MG63 (cell line): Measurements from ENCODE around the gene NGFR. TPM values are rescaled to one million over a fixed set of nuclear protein-coding genes. Genes with fewer than 3 reads are reported as not detected.

Experiments
- DNase-seq: peaks from one replicate; pipeline ENCODE4 v3.0.0-alpha.2; 2020
- H3K27me3 ChIP-seq: fragments of 250-450 bp; sonication (Bioruptor Pico); 2 replicates; pipeline ENCODE4 v1.5.1; 2020; ENCODE audit warnings: mild to moderate bottlenecking, moderate library complexity
- H3K36me3 ChIP-seq: fragments of 250-450 bp; sonication (Bioruptor Pico); 2 replicates; pipeline ENCODE4 v1.5.1; 2020; ENCODE audit warnings: mild to moderate bottlenecking, moderate library complexity
- H3K4me3 ChIP-seq: fragments of 250-450 bp; sonication (Bioruptor Pico); 2 replicates; pipeline ENCODE4 v1.5.1; 2020; ENCODE audit warnings: mild to moderate bottlenecking, moderate library complexity
- H3K9me3 ChIP-seq: fragments of 250-450 bp; sonication (Bioruptor Pico); 2 replicates; pipeline ENCODE4 v1.5.1; 2020; ENCODE audit warnings: mild to moderate bottlenecking, moderate library complexity
- total RNA-seq: library from RNA; depleted of rRNA; stranded (reverse); fragments of >200 nt; shearing (Covaris generic); gene quantifications from 2 replicates; pipeline ENCODE4 v1.2.3, GENCODE V29; 2014; ENCODE audit warnings: low replicate concordance

NGFR gene
- total RNA-seq, 1 experiment from 2014 or later: 3.4 TPM

DNA sequence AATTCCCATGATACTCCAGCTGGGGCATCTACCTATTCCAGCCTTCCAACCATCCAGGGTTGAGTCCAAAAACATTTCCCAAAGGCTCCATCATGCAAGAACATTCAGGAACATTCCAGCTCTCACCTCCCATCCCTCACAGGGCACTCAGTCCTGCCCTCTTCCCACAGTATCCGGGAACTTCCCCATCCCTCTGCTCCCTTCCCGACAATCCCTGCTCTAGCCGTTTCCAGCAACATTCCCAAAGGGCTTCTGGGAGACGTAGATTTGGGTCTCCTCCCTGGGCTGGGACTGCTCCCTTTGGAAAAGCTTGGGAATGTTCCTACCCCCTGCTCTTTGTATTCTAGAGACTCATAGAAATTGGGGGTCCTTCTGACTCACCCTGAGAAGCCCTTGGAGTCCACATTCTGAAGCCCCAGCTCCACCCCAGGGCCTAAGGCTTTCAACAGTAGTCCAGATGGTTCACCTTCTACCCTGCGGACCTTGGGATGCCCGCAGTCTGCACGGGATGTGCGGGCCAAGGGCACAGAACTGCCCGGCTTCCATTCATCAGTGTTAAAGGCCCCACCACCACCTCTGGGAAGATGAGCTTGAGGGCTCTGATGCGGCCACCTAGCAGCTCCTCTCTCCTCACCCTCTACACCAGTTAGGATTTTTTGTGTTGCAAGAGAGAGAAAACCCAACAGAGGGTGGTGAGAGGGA, 25.4 kb downstream of the NGFR start:
- DNase-seq: no peak
- H3K4me3 ChIP-seq: no peak overlapping the region
- H3K36me3 ChIP-seq: no peaks in the 10 kb centered on the region
- no peaks in the 10 kb centered on the region for H3K27me3 ChIP-seq
- H3K9me3 ChIP-seq: no peaks in the 10 kb centered on the region

DNA sequence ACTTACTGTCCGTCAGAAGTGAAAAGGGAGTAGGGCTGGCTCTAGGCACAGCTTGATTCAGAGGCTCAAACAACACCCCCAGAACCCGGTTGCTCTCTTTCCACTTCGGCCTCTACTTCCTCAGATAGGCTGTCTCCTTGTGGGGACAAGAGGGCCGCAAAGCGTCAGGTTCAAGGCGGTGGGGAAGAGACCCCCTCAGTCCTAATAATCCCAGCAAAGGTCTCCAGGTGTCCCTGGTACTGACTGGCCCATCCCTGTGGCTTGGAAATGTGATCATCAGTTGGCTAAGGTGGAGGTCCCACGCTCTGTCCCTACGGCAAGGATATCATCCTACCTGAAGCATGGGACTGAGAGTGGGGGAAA, 26.0 kb downstream of the NGFR start:
- no peaks in the 10 kb centered on the region for H3K27me3 ChIP-seq
- no peak for DNase-seq
- H3K4me3 ChIP-seq: no peak overlapping the region
- H3K36me3 ChIP-seq: no peaks in the 10 kb centered on the region
- no peaks in the 10 kb centered on the region for H3K9me3 ChIP-seq

DNA sequence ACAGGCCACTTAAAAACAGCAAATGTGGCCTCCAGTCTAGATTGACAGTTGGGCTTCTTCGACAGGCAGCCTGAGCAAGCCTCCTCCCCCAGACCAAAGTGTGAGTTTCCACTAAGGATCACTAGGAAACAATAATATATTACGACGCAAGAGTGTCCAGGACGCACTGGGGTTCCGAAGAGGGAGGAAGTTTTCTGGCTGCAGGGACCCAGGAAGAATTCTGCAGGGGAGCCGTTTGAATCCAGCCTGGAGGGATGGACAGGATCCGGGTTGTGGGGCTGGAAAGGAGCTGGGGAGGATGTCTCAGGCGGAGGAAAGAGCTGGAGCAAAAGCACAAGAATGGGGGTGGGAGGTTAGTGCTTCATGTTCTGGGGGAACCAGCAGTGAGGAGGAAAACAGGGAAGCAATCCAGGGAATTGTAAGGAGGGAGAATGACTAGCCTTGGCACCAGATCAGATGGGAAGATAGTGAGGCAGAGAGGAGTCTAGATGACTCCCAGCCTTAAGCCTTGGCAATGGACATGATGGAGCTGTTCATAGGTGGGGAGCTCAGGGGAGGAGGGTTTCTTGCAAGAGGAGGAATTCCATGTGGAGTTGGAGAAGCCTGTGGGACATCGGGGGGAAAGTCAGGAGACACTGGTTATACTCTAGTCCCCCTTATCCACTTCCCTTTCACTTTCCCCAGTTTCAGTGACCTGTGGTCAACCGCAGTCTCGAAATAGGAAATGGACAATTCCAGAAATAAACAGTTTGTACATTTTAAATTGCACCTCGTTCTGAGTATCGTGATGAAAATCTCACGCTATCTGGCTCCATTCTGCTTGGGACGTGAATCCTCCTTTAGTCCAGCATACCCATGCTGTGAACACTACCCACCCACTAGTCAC, 26.6 kb downstream of the NGFR start:
- H3K36me3 ChIP-seq: no peaks in the 10 kb centered on the region
- no peaks in the 10 kb centered on the region for H3K27me3 ChIP-seq
- peak; percentile 53 for DNase-seq
- H3K9me3 ChIP-seq: no peaks in the 10 kb centered on the region
- no peak overlapping the region for H3K4me3 ChIP-seq

DNA sequence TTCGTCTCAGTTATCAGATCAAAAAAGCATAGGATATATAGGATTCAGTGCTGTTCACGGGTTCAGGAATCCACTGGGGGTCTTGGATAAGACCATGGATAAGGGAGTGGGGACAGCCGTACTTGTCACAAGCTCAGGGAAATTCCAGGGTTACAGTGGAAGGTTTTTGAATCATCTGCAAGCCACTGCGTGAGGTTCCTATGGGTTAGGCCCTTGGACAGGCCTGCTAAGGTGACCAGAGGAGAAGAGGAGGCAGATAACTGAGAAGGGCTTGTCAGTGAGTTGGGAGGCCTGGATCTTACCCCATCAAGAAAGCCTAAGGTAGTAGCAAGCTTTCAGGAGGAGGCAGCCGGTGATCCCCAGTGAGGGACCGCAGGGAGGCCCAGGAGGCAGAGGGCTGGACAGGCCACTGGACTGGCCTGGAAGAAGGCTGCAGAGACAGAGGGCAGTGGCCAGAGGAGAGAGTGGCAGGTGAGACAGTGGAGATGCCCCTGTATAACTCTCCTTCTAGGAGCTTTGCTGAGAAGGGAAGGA, 27.3 kb downstream of the NGFR start:
- no peaks in the 10 kb centered on the region for H3K36me3 ChIP-seq
- H3K27me3 ChIP-seq: no peaks in the 10 kb centered on the region
- H3K4me3 ChIP-seq: no peak overlapping the region
- no peaks in the 10 kb centered on the region for H3K9me3 ChIP-seq
- no peak for DNase-seq

DNA sequence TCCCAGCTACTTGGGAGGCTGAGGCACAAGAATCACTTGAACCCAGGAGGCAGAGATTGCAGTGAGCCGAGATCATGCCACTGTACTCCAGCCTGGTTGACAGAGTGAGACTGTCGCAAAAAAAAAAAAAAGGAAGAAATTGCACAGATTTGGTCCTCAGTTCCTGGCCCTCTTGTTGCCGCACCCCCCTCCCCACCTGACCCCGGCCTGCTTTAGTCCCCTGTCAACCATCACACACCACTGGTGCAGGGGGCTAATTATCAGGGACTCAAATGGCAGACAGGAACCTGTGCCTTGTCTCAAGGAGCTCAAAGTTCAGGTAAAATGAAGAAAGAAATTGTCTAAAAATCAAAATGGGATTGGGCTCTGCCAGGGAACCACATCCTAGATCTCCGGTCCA, 28.1 kb downstream of the NGFR start:
- DNase-seq: no peak
- Histone ChIP-seq H3K4me3 (no peak overlapping the region), H3K36me3 (no peaks in the 10 kb centered on the region), H3K9me3 (no peaks in the 10 kb centered on the region), H3K27me3 (no peaks in the 10 kb centered on the region)

DNA sequence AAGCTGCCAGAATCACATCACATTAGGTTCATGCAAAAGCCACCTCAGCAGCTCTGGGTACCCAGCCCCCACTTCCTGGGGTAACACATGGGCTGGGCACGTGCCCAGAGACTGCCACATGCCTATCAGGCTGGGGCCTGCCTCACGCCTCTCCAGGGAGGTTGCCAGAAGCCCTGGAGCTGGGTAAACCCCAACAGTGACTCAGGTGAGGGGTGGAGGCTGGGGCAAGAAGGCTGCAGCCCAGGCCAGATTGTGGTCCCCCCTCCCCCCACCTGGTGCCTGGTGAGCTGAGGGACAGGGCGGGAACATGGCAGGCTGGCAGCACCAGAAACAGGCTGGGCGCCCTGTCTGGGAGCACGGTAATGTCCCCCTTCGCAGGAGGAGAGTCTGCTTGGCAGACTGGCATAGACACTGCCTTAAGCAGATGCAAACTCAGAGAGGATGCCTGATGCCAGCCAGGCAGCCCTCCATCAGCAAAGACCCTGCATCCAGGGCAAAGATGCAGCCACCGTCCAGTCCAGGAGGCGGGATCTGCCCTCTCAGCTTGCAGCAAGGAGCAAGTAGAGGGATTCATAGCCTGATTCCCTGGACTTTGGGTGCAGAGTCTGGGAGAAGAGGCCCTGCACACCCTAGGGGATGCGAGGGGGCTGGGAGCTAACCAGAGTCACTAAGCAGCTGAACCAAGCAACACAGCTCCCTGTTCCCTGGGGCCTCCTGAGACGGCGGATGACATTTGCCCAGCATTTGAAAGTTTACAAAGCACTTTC, 28.8 kb downstream of the NGFR start:
- DNase-seq: peak; percentile 68
- H3K36me3 ChIP-seq: no peaks in the 10 kb centered on the region
- H3K27me3 ChIP-seq: no peaks in the 10 kb centered on the region
- no peaks in the 10 kb centered on the region for H3K9me3 ChIP-seq
- H3K4me3 ChIP-seq: no peak overlapping the region

DNA sequence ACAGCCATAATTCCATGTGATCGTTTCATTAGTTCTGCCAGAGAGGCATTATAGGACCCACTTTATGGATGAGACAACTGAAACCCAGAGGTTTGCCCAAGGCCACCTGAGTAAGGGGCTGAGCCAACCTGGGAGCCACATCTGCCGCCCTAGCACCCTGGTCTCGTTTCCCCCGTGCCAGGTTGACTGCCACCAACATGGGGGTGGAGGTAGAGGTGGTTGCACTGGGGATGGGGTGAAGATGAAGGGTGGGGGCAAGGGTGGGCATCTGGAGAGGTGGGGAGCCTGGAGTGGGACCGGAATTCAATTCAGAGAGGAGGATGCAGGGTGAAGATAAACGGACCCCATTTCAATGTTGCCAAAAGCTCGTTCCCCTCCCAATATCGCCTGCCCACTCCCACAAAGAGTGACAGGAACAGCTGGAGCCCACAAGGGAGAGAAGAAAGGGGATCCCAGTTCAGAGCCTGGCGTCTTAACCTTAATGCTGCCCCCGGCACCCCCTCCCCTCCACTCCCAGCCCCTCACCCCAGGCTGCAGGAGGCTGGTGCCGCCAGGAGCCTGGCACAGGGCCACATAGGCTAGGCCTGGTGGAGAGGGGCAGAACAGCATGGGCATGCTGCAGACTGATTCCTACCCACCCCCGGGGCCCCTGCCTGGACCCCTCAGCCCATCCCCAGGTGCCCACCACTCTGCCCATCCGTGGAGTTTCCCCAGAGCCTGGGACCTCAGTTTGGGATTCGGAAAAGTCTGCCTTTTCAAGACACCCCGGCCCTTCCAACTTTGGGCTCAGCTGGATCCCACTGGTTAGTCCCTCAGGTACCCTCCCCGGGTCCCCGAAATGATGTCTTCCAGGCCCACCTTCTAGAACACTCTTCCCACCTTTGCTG, 29.6 kb downstream of the NGFR start:
- no peaks in the 10 kb centered on the region for H3K36me3 ChIP-seq
- H3K27me3 ChIP-seq: no peaks in the 10 kb centered on the region
- no peaks in the 10 kb centered on the region for H3K9me3 ChIP-seq
- no peak for DNase-seq
- H3K4me3 ChIP-seq: no peak overlapping the region

DNA sequence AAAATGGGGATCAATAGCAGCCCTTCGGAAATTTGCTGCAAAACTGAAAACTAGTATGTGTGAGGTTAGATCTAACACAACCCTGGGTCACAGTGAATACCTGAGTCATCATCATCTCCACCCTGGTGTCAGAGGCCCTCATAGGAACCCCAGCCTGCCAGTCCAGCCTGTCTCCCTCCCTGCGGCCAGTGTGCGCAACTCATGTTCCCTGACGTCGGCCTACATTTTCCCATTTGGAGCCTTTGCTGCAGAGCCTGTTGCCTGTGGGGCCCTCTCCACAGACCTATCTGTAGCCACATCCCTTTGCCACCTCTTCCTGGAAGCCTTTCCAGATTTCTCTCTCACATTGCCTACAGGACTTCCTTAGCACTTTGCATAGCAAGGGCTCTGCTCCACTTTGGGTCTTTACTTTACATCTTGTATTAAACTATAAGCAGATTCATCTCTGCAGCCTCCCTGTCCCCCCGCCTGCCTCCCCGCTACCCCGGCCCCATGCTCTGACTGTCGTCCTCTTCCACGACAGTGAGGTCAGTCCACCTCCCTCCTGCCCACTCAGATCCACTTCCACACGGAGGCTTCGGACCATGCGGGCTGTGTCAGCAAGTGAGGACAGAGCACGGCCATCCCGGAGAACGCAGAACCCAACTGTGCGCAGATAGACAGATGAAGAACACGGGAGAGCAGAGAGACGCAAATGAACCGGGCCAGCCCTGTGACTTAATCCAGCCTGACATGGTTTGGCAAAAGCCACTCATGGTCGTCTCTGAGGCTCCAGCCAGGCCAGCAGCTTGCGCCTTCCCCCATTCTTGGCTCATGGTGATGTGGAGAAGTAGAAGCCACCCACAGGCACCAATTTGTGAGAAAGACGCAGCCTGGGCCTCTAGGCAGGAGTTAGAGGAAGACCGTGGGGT, 31.0 kb downstream of the NGFR start:
- DNase-seq: no peak
- Histone ChIP-seq H3K27me3 (no peaks in the 10 kb centered on the region), H3K4me3 (no peak overlapping the region), H3K9me3 (no peaks in the 10 kb centered on the region), H3K36me3 (no peaks in the 10 kb centered on the region)

DNA sequence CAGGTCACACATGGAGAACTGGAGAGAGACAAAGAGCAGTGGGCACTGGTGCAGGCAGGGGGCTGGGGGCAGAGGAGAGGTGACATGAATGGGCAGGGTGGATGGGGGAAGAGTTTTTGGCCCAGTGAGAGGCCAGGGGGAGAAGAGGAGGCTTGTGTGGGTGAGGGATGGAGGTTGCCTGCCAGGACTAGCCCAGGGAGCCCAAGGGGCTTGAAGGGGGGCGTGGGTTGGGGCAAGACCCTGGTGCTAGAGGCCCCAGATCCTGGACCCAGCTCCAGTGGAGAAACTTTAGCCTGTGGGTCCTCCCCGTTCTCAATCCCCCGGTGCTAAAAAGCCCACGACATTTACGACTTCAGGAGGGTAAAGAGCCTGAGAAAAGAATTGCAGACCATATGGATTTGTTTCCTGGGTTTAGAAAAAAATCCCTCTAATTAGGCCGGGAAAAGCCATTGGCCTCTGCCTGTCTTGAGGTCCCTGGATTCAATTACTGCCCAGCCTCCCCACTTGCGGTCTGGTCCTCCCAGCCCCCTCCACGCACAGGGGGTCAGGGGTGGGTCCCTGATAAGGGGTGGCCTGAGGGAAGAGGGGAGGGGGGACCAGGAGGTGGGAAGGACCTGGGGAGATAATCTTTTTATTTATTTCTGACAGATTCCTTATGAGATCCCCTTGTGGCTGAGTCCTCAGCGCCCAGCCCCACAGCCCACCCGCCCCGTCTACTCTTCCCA, 33.0 kb downstream of the NGFR start:
- no peaks in the 10 kb centered on the region for H3K9me3 ChIP-seq
- H3K36me3 ChIP-seq: no peaks in the 10 kb centered on the region
- H3K27me3 ChIP-seq: peaks cover 5% of the 10 kb centered on the region; the same call in 1 of the 2 replicates

DNA sequence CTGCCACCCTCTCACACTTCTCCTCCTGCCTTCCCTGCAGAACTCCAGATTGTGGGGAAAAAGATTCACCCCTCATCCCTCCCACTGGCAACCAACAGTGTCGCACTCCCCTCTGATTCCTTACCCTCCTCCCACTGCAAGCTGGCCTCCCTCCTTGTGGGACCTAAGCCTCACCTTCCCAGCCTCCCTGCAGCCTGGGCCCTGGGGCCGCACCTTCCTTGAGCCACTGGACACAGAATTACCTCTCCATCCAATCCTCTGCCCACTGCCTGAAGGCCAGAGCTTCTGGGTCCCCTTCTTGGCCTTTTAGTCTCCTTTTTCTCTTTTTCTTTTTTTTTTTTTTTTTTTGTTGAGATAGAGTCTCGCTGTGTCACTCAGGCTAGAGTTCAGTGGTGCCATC, 33.9 kb downstream of the NGFR start:
- peaks cover 12% of the 10 kb centered on the region; the same call in 1 of the 2 replicates for H3K27me3 ChIP-seq
- no peaks in the 10 kb centered on the region for H3K9me3 ChIP-seq
- H3K4me3 ChIP-seq: no peak overlapping the region
- DNase-seq: no peak
- no peaks in the 10 kb centered on the region for H3K36me3 ChIP-seq

More for the DNA sequence above, 33.0 kb downstream of the NGFR start:
- no peak for DNase-seq
- H3K4me3 ChIP-seq: no peak overlapping the region

DNA sequence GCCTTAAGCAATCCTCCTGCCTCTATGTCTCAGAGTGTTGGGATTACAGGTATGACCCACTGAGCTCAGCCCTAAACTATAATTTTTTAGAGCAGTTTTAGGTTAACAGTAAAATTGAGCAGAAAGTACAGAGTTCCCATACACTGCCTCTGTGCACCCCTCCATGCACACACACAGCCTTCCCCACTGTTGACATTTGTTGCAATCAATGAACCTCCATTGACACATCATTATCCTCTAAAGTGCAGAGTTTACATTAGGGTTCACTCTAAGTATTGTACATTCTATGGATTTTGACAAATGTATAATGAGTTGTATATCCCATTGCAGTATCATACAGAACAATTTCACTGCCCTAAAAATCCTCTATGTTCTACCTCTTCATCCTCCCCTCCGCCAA, 35.0 kb downstream of the NGFR start:
- Histone ChIP-seq H3K9me3 (no peaks in the 10 kb centered on the region), H3K4me3 (no peak overlapping the region), H3K27me3 (peaks cover 15% of the 10 kb centered on the region; the same call in 1 of the 2 replicates), H3K36me3 (no peaks in the 10 kb centered on the region)
- no peak for DNase-seq

DNA sequence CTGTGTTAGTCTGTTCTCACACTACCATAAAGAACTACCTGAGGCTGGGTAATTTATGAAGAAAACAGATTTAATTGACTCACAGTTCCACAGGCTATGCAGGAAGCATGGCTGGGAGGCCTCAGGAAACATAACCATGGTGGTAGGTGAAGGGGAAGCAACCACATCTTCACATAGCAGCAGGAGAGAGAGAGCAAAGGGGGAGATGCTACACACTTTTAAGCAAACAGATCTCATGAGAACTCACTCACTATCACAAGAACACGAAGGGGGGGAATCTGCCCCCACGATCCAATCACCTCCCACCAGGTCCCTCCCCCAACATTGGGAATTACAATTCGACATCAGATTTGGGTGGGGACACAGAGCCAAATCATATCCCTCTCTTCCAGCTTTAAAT, 48.8 kb downstream of the NGFR start:
- no peak for DNase-seq
- Histone ChIP-seq H3K9me3 (peaks cover 8% of the 10 kb centered on the region), H3K36me3 (no peaks in the 10 kb centered on the region), H3K4me3 (no peak overlapping the region), H3K27me3 (no peaks in the 10 kb centered on the region)

DNA sequence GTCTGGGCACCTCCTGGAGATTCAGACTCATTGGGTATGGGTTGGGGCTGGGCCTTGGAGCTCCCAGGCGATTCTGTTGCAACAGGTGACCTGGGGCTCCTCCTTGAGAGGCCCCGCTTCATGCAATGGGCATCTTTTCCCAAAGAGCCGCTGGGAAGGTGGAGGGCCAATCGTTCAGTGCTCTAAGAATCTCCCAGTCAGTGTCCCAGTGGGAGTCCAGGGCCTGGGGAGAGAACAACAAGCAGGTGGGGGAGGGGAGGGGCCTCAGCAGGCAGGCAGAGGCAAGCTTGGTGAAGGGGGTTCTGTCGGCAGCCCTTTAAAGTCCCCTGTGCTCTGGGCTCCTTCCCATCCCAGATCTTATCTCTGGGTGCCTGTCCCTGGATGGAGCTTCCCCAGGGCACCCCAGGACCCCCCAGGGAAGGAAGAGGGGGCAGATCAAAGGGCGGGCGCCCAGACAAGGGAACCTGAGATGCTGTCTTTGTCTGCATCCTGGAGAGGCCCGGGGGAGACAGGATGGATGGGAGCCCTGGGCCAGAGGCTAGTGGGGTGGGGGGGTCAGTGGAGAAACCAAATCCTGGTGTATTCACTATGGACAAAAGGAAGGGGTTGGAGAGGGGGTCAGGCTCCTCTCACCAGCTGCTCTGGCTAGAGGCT, 50.0 kb downstream of the NGFR start:
- no peak overlapping the region for H3K4me3 ChIP-seq
- H3K27me3 ChIP-seq: no peaks in the 10 kb centered on the region
- H3K36me3 ChIP-seq: no peaks in the 10 kb centered on the region
- peaks cover 8% of the 10 kb centered on the region for H3K9me3 ChIP-seq
- no peak for DNase-seq

DNA sequence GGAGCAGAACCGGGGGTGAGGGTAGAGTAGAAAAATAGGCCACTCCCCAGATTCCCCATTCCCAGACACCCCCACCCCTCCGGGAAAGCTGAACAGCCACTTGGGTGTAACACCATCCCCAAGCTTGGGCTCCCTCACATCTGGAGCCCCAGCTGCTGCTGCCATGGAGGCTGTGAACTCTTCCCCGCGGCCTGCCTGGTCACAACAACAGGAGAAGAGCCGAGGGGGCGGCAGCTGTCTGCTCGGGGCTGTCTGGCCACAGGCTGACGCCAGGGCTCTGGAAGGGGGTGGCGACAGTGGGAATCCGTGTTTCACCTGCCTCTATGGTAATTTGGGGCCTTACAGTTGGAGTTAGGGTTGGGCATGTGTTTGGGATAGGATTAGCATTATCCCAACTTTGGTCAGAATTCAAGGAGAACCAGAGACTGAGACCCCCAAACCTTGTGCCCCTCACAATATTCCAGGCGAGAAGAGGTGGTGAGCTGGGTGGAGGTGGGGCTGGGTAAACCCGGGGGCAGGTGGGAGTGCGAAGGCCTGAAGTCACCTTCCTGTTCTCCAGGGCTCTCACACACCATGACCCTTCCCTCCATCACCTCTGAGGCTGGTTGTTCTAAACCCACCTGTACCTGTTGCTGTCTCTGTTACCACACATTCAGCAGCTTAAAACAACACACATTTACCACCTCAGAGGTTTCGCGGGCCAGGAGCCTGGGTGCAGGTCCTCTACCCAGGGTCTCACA, 50.9 kb downstream of the NGFR start:
- H3K27me3 ChIP-seq: no peaks in the 10 kb centered on the region
- no peaks in the 10 kb centered on the region for H3K36me3 ChIP-seq
- peaks cover 6% of the 10 kb centered on the region for H3K9me3 ChIP-seq
- H3K4me3 ChIP-seq: no peak overlapping the region
- no peak for DNase-seq
